ENCODE results near the gene C2orf92. TPM values are rescaled to one million over a fixed set of nuclear protein-coding genes. Genes with fewer than 3 reads are reported as not detected.
"Not testable (repeated sequence)": the region's sequence is repeated elsewhere in the genome, so short reads cannot be mapped to it uniquely, and the experiment has no call there.

The C2orf92 gene
- polyA plus RNA-seq, 3 donors = 7.9 TPM; not detected in 2

DNA sequence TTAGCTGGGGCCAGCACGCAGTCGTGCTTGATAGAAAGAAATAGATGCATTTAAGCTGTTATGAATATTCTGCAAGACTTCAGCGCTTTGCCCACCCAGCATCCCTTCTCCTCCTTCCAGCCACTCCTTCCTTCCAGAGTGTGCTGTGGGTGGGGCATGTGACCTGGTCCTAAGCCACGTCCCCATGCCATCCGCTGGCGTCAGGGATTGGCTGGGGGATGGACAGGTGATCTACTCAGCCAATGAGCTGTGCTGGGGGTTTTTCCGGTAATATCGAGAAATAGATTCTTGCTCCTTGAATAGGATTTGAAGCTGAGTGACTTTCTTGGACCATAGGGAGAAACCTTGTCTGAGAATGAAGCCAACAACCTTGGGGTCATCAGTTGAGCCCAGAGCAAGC, 39.1 kb downstream of the C2orf92 start:
- no peak overlapping the region for H2AFZ ChIP-seq (ENCODE audit: insufficient read depth, low read depth, low read length, poor library complexity, severe bottlenecking)
- no peaks in the 10 kb centered on the region for H3K36me3 ChIP-seq (replicated peaks in 1 of 2; ENCODE audit: control insufficient read depth in 1 of 2, insufficient read depth in 2 of 2, low read length in 2 of 2)
- no peak for DNase-seq
- H3K27ac Mint-ChIP-seq = no peak overlapping the region
- TF ChIP-seq, protein P1, sequence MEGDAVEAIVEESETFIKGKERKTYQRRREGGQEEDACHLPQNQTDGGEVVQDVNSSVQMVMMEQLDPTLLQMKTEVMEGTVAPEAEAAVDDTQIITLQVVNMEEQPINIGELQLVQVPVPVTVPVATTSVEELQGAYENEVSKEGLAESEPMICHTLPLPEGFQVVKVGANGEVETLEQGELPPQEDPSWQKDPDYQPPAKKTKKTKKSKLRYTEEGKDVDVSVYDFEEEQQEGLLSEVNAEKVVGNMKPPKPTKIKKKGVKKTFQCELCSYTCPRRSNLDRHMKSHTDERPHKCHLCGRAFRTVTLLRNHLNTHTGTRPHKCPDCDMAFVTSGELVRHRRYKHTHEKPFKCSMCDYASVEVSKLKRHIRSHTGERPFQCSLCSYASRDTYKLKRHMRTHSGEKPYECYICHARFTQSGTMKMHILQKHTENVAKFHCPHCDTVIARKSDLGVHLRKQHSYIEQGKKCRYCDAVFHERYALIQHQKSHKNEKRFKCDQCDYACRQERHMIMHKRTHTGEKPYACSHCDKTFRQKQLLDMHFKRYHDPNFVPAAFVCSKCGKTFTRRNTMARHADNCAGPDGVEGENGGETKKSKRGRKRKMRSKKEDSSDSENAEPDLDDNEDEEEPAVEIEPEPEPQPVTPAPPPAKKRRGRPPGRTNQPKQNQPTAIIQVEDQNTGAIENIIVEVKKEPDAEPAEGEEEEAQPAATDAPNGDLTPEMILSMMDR (IDR thresholded peaks at IDR 0.05) = no peak
- no peaks in the 10 kb centered on the region for H3K27me3 ChIP-seq (ENCODE audit: control insufficient read depth in 2 of 2, insufficient read depth in 2 of 2, low read length in 2 of 2)
- H3K27me3 Mint-ChIP-seq (ENCODE audit: low read depth in 3 of 3) = peaks cover 1 to 5% (median 4%) of the 10 kb centered on the region in 3 donors
- H3K4me1 Mint-ChIP-seq = peaks cover 4% of the 10 kb centered on the region
- H3K36me3 Mint-ChIP-seq = no peaks in the 10 kb centered on the region
- H3K79me2 ChIP-seq (ENCODE audit: insufficient read depth, low read length) = no peaks in the 10 kb centered on the region
- no peaks in the 10 kb centered on the region for H3K9me3 ChIP-seq (replicated peaks in 1 of 2; ENCODE audit: control insufficient read depth in 1 of 2, insufficient read depth in 1 of 2, low read length in 2 of 2)
- H3K4me1 ChIP-seq (ENCODE audit: control insufficient read depth in 1 of 2, insufficient read depth in 2 of 2, low read length in 2 of 2) = no peaks in the 10 kb centered on the region
- intact Hi-C loops (cut with micrococcal nuclease) = loop anchor here in 1 of 2 donors (10.0 kb wide), 1 partner anchor 676 kb away; no protein-coding TSS in a partner anchor
- H3K4me3 Mint-ChIP-seq = no peak overlapping the region
- no peaks in the 10 kb centered on the region for H4K20me1 ChIP-seq (ENCODE audit: insufficient read depth, low read length)
- H3K4me2 ChIP-seq (replicated peaks; ENCODE audit: extremely low read depth, low read length, poor library complexity, severe bottlenecking) = no peak overlapping the region
- no peak overlapping the region for H3K27ac ChIP-seq (ENCODE audit: low read depth in 1 of 2, low read length in 2 of 2)
- H3K9me3 Mint-ChIP-seq = peaks cover 0 to 3% (median 0%) of the 10 kb centered on the region in 7 donors
- 85% methylated on average over 4 of the region's 8 CpGs for WGBS (ENCODE audit: insufficient coverage)
- no peak overlapping the region for H3K9ac ChIP-seq (ENCODE audit: insufficient read depth, low read length, poor library complexity, severe bottlenecking)
- H3K4me3 ChIP-seq (replicated peaks in 1 of 3; ENCODE audit: low read depth in 2 of 3, low read length in 3 of 3) = no peak overlapping the region

DNA sequence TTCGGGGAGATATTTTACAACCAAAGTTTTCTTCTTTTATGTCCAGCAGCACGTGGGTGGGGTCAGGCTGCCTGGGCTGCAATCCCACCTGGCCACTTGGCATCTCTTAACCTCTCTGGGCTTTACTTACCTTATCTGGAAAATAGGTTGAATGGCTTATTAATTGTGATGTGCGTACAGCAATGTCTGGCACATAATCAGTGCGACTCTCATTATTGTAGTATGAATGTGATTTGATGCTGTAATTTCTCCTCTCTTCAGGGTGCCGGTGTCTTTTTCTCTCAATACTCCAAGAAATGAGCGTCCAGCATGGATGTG, 41.8 kb downstream of the C2orf92 start:
- no peak overlapping the region for H3K4me3 Mint-ChIP-seq
- Histone ChIP-seq H4K20me1 (ENCODE audit: insufficient read depth, low read length) (no peaks in the 10 kb centered on the region), H3K27me3 (ENCODE audit: control insufficient read depth in 2 of 2, insufficient read depth in 2 of 2, low read length in 2 of 2) (no peaks in the 10 kb centered on the region), H3K9me3 (replicated peaks in 1 of 2; ENCODE audit: control insufficient read depth in 1 of 2, insufficient read depth in 1 of 2, low read length in 2 of 2) (no peaks in the 10 kb centered on the region), H3K79me2 (ENCODE audit: insufficient read depth, low read length) (no peaks in the 10 kb centered on the region), H3K27ac (ENCODE audit: low read depth in 1 of 2, low read length in 2 of 2) (no peak overlapping the region), H3K4me2 (replicated peaks; ENCODE audit: extremely low read depth, low read length, poor library complexity, severe bottlenecking) (no peak overlapping the region), H2AFZ (ENCODE audit: insufficient read depth, low read depth, low read length, poor library complexity, severe bottlenecking) (no peak overlapping the region), H3K36me3 (replicated peaks in 1 of 2; ENCODE audit: control insufficient read depth in 1 of 2, insufficient read depth in 2 of 2, low read length in 2 of 2) (no peaks in the 10 kb centered on the region), H3K4me1 (ENCODE audit: control insufficient read depth in 1 of 2, insufficient read depth in 2 of 2, low read length in 2 of 2) (no peaks in the 10 kb centered on the region), H3K9ac (ENCODE audit: insufficient read depth, low read length, poor library complexity, severe bottlenecking) (no peak overlapping the region), H3K4me3 (replicated peaks in 1 of 3; ENCODE audit: low read depth in 2 of 3, low read length in 3 of 3) (no peak overlapping the region)
- intact Hi-C loops (cut with micrococcal nuclease) = no loop called here
- H3K9me3 Mint-ChIP-seq = peaks cover 0 to 3% (median 0%) of the 10 kb centered on the region in 7 donors
- no peak overlapping the region for H3K27ac Mint-ChIP-seq
- H3K36me3 Mint-ChIP-seq = no peaks in the 10 kb centered on the region
- peaks cover 2% of the 10 kb centered on the region for H3K4me1 Mint-ChIP-seq
- WGBS (ENCODE audit: insufficient coverage) = 93% methylated on average over 2 of the region's 6 CpGs
- DNase-seq = no peak
- H3K27me3 Mint-ChIP-seq (ENCODE audit: low read depth in 3 of 3) = peaks cover 0 to 3% (median 1%) of the 10 kb centered on the region in 3 donors
- TF ChIP-seq, protein P1 (IDR thresholded peaks at IDR 0.05) = no peak

DNA sequence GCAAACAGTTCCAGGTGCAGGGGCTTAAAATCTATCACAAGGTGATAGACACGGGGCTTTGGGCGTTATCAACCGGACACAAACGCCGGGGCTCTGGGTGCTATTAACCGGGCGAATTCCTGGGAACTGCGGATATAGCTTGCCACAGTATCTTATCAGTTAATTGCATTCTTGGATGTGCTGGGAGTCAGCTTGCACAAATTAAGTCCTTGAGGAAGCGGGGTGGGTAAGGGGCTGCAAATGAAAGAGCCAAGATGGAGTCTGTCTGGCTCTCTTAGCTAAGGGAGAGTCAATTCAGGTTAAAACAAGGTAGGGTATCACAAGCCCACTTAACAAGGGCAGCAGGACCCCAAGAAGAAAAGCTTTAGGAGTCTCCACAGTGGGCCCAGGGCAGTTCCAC, 42.7 kb downstream of the C2orf92 start:
- H3K27me3 Mint-ChIP-seq (ENCODE audit: low read depth in 3 of 3); H3K27me3 ChIP-seq (ENCODE audit: control insufficient read depth in 2 of 2, insufficient read depth in 2 of 2, low read length in 2 of 2); H3K4me1 ChIP-seq (ENCODE audit: control insufficient read depth in 1 of 2, insufficient read depth in 2 of 2, low read length in 2 of 2): not testable (repeated sequence)

More for the DNA sequence above, 42.7 kb downstream of the C2orf92 start:
- H3K9me3 Mint-ChIP-seq; H3K9me3 ChIP-seq (replicated peaks in 1 of 2; ENCODE audit: control insufficient read depth in 1 of 2, insufficient read depth in 1 of 2, low read length in 2 of 2); H3K36me3 ChIP-seq (replicated peaks in 1 of 2; ENCODE audit: control insufficient read depth in 1 of 2, insufficient read depth in 2 of 2, low read length in 2 of 2); H3K27ac ChIP-seq (ENCODE audit: low read depth in 1 of 2, low read length in 2 of 2); H3K4me2 ChIP-seq (replicated peaks; ENCODE audit: extremely low read depth, low read length, poor library complexity, severe bottlenecking); H4K20me1 ChIP-seq (ENCODE audit: insufficient read depth, low read length); DNase-seq; intact Hi-C loops (cut with micrococcal nuclease); H3K36me3 Mint-ChIP-seq; H3K4me3 Mint-ChIP-seq; H3K27ac Mint-ChIP-seq; H3K4me1 Mint-ChIP-seq; H3K9ac ChIP-seq (ENCODE audit: insufficient read depth, low read length, poor library complexity, severe bottlenecking); H2AFZ ChIP-seq (ENCODE audit: insufficient read depth, low read depth, low read length, poor library complexity, severe bottlenecking); H3K79me2 ChIP-seq (ENCODE audit: insufficient read depth, low read length); H3K4me3 ChIP-seq (replicated peaks in 1 of 3; ENCODE audit: low read depth in 2 of 3, low read length in 3 of 3): not testable (repeated sequence)
- WGBS (ENCODE audit: insufficient coverage) = 99% methylated on average over 9 of the region's 9 CpGs
